LNCAP (cell line): ENCODE results near the gene SPTSSB.

Experiments used
- CTCF ChIP-seq: fragments of 450-650 bp; IDR thresholded peaks from 2 replicates; pipeline ENCODE4 v1.5.1; 2017; ENCODE audit warnings: mild to moderate bottlenecking

Gene SPTSSB

GRCh38 chr3:161358488-161358887 is 12.8 kb downstream of the SPTSSB start:
- TF ChIP-seq CTCF, result no peak

- no peak for TF ChIP-seq CTCF
These were observed 15.0 kb downstream of the SPTSSB start for GRCh38 chr3:161356287-161356686.

- no peak for TF ChIP-seq CTCF
These were observed 15.8 kb downstream of the SPTSSB start for GRCh38 chr3:161355508-161355907.

GRCh38 chr3:161354554-161354953 is 16.8 kb downstream of the SPTSSB start:
- TF ChIP-seq CTCF, result no peak

- no peak for TF ChIP-seq CTCF
These were observed 20.0 kb downstream of the SPTSSB start for GRCh38 chr3:161351330-161351729.

- no peak for TF ChIP-seq CTCF
These were observed 20.4 kb downstream of the SPTSSB start for GRCh38 chr3:161350916-161351315.

- TF ChIP-seq CTCF, result no peak
These were observed 21.6 kb downstream of the SPTSSB start for GRCh38 chr3:161349529-161350312.
